Measurements from ENCODE around the gene RAD52. TPM values are rescaled to one million over a fixed set of nuclear protein-coding genes. Genes with fewer than 3 reads are reported as not detected.

The RAD52 gene
- total RNA-seq, 8 experiments from 2014 or later = 9.0 to 31.4 (median 15.1) TPM

DNA sequence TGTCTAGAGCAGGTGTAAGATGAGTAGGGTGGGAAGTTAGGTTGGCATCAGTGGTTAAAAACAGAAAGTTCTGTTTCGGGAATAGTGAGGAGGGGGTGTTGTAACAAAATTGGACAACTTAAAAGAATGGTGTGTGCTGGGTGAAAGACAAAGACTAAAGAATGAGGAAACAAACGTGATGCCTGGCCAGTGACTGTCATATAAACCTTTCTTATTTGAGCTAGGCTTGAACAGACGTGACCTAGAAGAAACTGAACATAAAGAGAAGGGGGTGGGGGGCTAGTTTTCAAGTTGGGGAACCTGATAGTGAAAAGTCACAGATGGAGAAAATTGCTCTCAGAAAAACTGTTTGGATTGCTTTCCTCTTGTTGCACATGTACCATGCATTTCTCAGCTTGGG, 39.6 kb downstream of the RAD52 start:
- ATAC-seq (replicated peaks in 6 of 8) = no peak
- no peak overlapping the region for H3K4me3 ChIP-seq
- H3K4me1 ChIP-seq (replicated peaks in 1 of 2) = peaks cover 0 to 5% of the 10 kb centered on the region in 2 donors
- in situ Hi-C loops (cut with MboI; ENCODE audit: low pct_unique_long_range_greater_than_20kb in 2 of 9, low sequenced_read_pairs in 9 of 9, unreplicated experiment in 9 of 9) = no loop called here
- H3K27ac ChIP-seq = no peak overlapping the region
- WGBS, 10 experiments = 50 to 100% (median 87%) methylated on average over 1 to 3 of the region's 3 CpGs

DNA sequence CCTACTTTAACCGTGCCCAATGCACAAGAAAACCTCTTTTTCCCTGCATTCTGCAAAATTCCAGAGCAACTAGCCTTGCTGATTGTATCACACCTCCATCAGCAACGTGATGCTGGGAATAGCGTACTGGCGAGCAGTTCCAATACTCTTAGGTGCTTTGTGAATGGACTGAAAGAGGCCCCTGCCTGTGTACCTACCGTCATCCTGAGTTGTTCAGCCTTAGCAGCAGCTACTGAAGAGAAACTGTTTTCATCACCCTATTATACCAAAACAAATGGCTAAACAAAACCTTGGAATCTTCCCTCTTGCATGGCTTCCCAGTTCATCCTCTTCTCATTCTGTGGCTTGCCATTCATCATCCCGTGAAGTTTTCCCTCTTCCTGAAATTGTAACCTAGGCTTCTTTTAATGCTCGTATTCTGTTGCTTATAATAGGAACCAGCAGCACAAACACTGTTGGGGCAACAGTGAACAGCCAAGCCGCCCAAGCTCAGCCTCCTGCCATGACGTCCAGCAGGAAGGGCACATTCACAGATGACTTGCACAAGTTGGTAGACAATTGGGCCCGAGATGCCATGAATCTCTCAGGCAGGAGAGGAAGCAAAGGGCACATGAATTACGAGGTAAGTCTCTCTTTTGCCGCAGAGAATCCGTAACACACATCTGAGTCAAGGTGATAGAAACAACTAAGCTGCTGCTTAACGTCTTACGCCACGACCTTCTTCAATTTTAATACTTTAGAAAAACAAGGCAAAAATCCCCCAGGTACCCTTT, 41.9 kb downstream of the RAD52 start:
- Histone ChIP-seq H3K4me1 (replicated peaks in 1 of 2) (peaks cover 0 to 5% of the 10 kb centered on the region in 2 donors), H3K4me3 (no peak overlapping the region), H3K27ac (no peak overlapping the region)
- in situ Hi-C loops (cut with MboI; ENCODE audit: low pct_unique_long_range_greater_than_20kb in 2 of 9, low sequenced_read_pairs in 9 of 9, unreplicated experiment in 9 of 9) = no loop called here
- 33 to 97% (median 84%) methylated on average over 2 to 13 of the region's 16 CpGs for WGBS, 10 experiments
- peak in 3 of 8 experiments; percentile 69 to 88 (median 80) for ATAC-seq (replicated peaks in 6 of 8)

DNA sequence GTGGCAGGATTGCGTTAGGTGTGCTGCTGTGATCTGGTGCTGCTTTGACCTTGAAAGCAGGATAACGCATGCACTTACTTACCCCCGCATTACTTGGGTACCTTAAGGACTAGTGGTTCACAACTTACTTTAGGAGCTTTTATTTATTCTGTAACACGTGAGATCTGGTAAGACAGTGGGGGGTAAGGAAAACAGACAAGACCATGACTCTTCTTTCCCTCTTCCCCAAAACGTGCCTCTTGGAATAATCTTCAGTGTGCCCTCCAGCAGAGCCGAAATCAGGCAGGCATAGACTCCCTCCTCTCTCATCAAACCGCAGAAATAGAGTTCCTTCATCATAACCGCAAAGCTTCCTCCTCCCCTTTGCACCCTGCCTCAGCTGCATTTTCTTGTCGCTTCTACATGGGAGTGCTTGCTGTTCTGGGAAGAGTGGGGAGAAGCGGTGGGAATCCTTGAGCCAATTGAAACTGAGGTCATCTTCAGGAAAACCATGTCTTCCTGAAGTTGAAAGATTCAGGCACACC, 43.4 kb downstream of the RAD52 start:
- in situ Hi-C loops (cut with MboI; ENCODE audit: low pct_unique_long_range_greater_than_20kb in 2 of 9, low sequenced_read_pairs in 9 of 9, unreplicated experiment in 9 of 9) = no loop called here
- ATAC-seq (replicated peaks in 6 of 8) = no peak
- Histone ChIP-seq H3K4me1 (replicated peaks in 1 of 2) (peaks cover 0 to 5% of the 10 kb centered on the region in 2 donors), H3K27ac (no peak overlapping the region), H3K4me3 (no peak overlapping the region)
- WGBS, 10 experiments = 74 to 100% (median 93%) methylated on average over 1 to 10 of the region's 10 CpGs; no CpG with 5 or more reads in 3 of the 10 experiments

DNA sequence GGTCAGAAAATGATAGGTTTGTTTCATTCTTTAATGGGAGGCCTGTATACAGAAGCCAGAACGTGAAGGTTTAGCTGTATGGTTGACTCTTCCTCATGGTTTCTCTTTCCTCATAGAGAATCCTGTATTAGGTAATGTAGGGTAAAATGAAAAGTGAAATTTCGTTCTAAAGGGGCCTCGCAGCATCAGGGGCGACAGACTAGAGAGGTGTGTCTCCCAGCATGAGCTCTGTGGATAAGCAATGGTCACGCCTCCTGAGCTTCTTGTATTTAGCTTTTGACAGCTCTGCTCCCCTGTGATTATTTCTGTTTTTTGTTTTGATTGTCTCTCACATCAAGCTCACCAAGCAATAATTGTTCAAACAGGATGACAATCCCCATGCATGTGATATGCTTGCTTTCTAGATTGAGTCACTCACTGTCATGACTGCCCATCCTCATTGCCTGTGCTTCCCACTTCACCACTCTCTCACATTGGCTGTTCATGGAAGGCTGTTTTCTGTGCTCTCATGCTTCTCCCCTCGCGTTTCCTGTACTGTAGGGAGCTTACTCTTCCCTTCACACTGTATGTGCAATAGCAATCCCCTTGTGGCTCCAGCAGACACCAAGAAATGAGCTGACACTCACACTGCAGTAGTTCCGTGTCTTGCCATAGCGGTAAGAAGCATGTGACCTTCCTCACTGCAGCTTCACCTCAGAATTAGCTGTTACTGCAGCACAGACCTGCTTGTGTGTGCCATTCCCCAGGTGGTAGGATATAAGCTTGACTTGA, 44.0 kb downstream of the RAD52 start:
- whole genome bisulfite sequencing, 10 experiments = 85 to 100% (median 93%) methylated on average over 2 to 9 of the region's 9 CpGs; no CpG with 5 or more reads in 1 of the 10 experiments

DNA sequence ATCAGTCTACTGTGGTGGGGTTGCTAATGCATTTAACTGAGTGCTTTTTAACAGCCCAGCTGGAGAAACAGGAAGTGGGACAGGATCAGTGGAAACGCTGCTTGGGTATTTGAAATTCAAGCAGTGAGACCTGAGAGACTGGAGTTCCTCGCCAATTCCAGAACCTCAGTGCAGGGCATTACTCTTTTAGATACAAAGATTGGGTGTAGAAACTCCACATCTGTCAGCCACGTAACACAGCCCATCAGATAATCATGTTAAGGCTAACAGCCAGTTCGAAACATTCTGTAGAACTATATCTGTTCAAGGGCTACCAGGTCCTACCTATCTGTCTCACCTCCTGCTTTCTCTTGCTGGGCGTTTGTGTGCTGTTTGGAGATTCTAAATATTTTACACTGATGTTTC, 45.5 kb downstream of the RAD52 start:
- WGBS, 10 experiments = 60 to 100% (median 91%) methylated on average over 1 to 4 of the region's 5 CpGs; no CpG with 5 or more reads in 3 of the 10 experiments
- no peak for ATAC-seq (replicated peaks in 6 of 8)
- Histone ChIP-seq H3K4me3 (no peak overlapping the region), H3K4me1 (replicated peaks in 1 of 2) (peaks cover 0 to 5% of the 10 kb centered on the region in 2 donors), H3K27ac (no peak overlapping the region)
- in situ Hi-C loops (cut with MboI; ENCODE audit: low pct_unique_long_range_greater_than_20kb in 2 of 9, low sequenced_read_pairs in 9 of 9, unreplicated experiment in 9 of 9) = no loop called here

More for the DNA sequence above, 44.0 kb downstream of the RAD52 start:
- no peak for ATAC-seq (replicated peaks in 6 of 8)
- no peak overlapping the region for H3K27ac ChIP-seq
- no peak overlapping the region for H3K4me3 ChIP-seq
- peaks cover 0 to 5% of the 10 kb centered on the region in 2 donors for H3K4me1 ChIP-seq (replicated peaks in 1 of 2)
- in situ Hi-C loops (cut with MboI; ENCODE audit: low pct_unique_long_range_greater_than_20kb in 2 of 9, low sequenced_read_pairs in 9 of 9, unreplicated experiment in 9 of 9) = no loop called here

DNA sequence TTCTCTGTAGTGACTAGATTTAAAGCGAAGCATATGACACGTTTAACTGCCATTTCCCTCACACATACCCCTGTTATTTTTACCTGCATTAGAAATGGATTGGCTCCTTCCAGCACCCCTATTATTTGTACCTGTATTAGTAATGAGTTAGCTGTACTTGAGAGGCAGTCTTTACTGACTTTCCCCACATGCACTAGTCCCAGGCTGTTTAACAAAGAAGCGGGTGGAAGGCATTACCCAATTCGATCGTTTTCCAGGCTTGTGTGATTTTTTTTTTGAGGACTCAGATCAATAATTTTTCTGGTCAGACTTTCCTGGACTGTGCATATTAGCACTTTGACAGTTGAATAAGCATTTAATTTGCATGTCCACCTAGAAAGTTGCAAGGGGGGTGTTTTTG, 46.4 kb downstream of the RAD52 start:
- no peak for ATAC-seq (replicated peaks in 6 of 8)
- in situ Hi-C loops (cut with MboI; ENCODE audit: low pct_unique_long_range_greater_than_20kb in 2 of 9, low sequenced_read_pairs in 9 of 9, unreplicated experiment in 9 of 9) = no loop called here
- WGBS, 10 experiments = 58 to 100% (median 81%) methylated on average over 1 to 5 of the region's 5 CpGs; no CpG with 5 or more reads in 1 of the 10 experiments
- Histone ChIP-seq H3K27ac (no peak overlapping the region), H3K4me1 (replicated peaks in 1 of 2) (peaks cover 0 to 5% of the 10 kb centered on the region in 2 donors), H3K4me3 (no peak overlapping the region)

DNA sequence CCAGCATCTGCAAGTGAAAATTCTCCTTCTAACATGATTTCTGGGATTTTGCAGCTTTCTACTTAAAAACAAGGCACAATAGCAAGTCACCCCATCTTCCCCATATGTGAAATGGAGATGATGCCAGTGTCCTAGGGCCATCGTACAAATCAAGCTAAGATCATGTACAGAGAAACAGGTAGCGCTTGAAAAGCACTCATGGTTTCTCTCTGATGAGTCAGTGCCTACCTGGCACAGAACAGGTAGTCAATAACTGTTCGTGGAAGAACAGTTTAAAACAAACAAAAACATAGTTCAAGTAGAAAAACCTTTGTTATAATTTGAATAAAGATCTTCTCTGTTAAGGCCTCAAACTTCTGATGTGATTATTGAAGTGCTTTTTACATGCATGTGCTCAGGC, 46.9 kb downstream of the RAD52 start:
- Histone ChIP-seq H3K27ac (no peak overlapping the region), H3K4me1 (replicated peaks in 1 of 2) (peaks cover 0 to 5% of the 10 kb centered on the region in 2 donors), H3K4me3 (no peak overlapping the region)
- 33 to 100% (median 100%) methylated on average over 1 to 3 of the region's 3 CpGs; no CpG with 5 or more reads in 2 of the 10 experiments for WGBS, 10 experiments
- in situ Hi-C loops (cut with MboI; ENCODE audit: low pct_unique_long_range_greater_than_20kb in 2 of 9, low sequenced_read_pairs in 9 of 9, unreplicated experiment in 9 of 9) = no loop called here
- no peak for ATAC-seq (replicated peaks in 6 of 8)

DNA sequence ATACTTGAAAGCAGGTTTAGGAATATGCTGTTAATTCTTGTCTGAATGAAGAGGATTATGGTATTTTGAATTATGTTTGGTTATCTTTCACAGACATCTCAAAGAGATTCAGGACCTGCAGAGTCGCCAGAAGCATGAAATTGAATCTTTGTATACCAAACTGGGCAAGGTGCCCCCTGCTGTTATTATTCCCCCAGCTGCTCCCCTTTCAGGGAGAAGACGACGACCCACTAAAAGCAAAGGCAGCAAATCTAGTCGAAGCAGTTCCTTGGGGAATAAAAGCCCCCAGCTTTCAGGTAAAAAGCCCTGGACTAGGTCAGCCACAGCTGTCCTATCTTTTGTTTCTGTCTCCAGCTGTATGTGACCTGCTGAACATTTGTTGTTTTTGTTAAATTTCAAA, 52.1 kb downstream of the RAD52 start:
- ATAC-seq (replicated peaks in 6 of 8) = no peak
- no peak overlapping the region for H3K4me3 ChIP-seq
- in situ Hi-C loops (cut with MboI; ENCODE audit: low pct_unique_long_range_greater_than_20kb in 2 of 9, low sequenced_read_pairs in 9 of 9, unreplicated experiment in 9 of 9) = no loop called here
- no peaks in the 10 kb centered on the region for H3K4me1 ChIP-seq (replicated peaks in 1 of 2)
- no peak overlapping the region for H3K27ac ChIP-seq
- WGBS, 10 experiments = 65 to 92% (median 85%) methylated on average over 1 to 4 of the region's 4 CpGs; no CpG with 5 or more reads in 1 of the 10 experiments

DNA sequence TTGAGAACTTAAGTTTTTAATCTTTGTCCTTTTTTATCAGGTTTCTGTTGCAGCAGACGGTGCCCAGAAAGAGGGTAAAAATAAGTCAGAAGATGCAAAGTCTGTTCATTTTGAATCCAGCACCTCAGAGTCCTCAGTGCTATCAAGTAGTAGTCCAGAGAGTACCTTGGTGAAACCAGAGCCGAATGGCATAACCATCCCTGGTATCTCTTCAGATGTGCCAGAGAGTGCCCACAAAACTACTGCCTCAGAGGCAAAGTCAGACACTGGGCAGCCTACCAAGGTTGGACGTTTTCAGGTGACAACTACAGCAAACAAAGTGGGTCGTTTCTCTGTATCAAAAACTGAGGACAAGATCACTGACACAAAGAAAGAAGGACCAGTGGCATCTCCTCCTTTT, 53.5 kb downstream of the RAD52 start:
- ATAC-seq (replicated peaks in 6 of 8) = no peak
- in situ Hi-C loops (cut with MboI; ENCODE audit: low pct_unique_long_range_greater_than_20kb in 2 of 9, low sequenced_read_pairs in 9 of 9, unreplicated experiment in 9 of 9) = no loop called here
- WGBS, 10 experiments = 53 to 100% (median 100%) methylated on average over 1 to 2 of the region's 4 CpGs
- H3K27ac ChIP-seq = no peak overlapping the region
- no peaks in the 10 kb centered on the region for H3K4me1 ChIP-seq (replicated peaks in 1 of 2)
- H3K4me3 ChIP-seq = no peak overlapping the region

DNA sequence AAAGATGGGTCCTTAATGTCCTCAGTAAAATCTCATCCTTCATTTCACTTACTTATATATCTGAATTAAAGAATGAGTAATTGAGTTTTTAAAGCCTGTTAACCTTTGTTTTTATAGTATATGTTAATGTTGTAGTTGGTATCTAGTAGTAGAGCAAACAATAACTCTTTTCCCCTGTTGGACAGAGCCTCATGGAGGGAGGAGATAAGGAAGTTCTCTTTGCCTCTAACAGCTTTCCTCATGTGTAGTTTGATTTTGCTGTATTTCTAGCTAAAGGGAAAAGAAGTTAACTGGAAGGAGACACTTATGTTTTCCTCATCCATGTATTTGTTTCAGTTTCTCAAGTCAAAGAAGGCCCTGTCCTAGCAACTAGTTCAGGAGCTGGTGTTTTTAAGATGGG, 55.3 kb downstream of the RAD52 start:
- ATAC-seq (replicated peaks in 6 of 8) = no peak
- H3K27ac ChIP-seq = no peak overlapping the region
- in situ Hi-C loops (cut with MboI; ENCODE audit: low pct_unique_long_range_greater_than_20kb in 2 of 9, low sequenced_read_pairs in 9 of 9, unreplicated experiment in 9 of 9) = no loop called here
- H3K4me3 ChIP-seq = no peak overlapping the region
- H3K4me1 ChIP-seq (replicated peaks in 1 of 2) = no peaks in the 10 kb centered on the region

DNA sequence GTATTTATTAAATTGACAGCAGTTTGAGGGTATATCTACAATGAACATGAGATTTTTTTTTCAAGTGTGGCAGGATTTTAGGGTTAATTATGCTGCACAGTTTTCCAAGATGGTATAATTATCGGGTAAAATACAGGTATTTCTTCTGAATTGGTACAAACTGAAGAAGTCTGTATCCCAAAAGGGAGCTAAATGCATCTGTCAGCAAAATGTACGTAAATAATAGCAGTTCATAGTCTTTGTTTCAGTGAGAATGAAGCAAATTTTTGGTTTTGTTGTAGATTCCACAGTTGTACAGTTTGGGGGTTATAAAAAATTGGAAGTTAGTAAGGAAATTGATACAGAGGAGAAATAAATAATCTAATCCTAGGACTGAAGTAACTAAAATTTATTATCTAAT, 63.3 kb downstream of the RAD52 start:
- WGBS, 10 experiments = 75 to 100% (median 95%) methylated on average over 1 to 2 of the region's 2 CpGs

DNA sequence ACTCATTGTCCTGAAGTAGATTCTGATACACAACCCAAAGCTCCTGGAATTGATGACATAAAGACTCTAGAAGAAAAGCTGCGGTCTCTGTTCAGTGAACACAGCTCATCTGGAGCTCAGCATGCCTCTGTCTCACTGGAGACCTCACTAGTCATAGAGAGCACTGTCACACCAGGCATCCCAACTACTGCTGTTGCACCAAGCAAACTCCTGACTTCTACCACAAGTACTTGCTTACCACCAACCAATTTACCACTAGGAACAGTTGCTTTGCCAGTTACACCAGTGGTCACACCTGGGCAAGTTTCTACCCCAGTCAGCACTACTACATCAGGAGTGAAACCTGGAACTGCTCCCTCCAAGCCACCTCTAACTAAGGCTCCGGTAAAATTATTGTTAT, 63.8 kb downstream of the RAD52 start:
- 50 to 100% (median 93%) methylated on average over 1 to 2 of the region's 2 CpGs; no CpG with 5 or more reads in 1 of the 10 experiments for WGBS, 10 experiments
- in situ Hi-C loops (cut with MboI; ENCODE audit: low pct_unique_long_range_greater_than_20kb in 2 of 9, low sequenced_read_pairs in 9 of 9, unreplicated experiment in 9 of 9) = no loop called here
- ATAC-seq (replicated peaks in 6 of 8) = no peak
- Histone ChIP-seq H3K4me3 (no peak overlapping the region), H3K4me1 (replicated peaks in 1 of 2) (no peaks in the 10 kb centered on the region), H3K27ac (no peak overlapping the region)

More for the DNA sequence above, 63.3 kb downstream of the RAD52 start:
- H3K4me3 ChIP-seq = no peak overlapping the region
- no peaks in the 10 kb centered on the region for H3K4me1 ChIP-seq (replicated peaks in 1 of 2)
- no peak overlapping the region for H3K27ac ChIP-seq
- in situ Hi-C loops (cut with MboI; ENCODE audit: low pct_unique_long_range_greater_than_20kb in 2 of 9, low sequenced_read_pairs in 9 of 9, unreplicated experiment in 9 of 9) = no loop called here
- ATAC-seq (replicated peaks in 6 of 8) = no peak

DNA sequence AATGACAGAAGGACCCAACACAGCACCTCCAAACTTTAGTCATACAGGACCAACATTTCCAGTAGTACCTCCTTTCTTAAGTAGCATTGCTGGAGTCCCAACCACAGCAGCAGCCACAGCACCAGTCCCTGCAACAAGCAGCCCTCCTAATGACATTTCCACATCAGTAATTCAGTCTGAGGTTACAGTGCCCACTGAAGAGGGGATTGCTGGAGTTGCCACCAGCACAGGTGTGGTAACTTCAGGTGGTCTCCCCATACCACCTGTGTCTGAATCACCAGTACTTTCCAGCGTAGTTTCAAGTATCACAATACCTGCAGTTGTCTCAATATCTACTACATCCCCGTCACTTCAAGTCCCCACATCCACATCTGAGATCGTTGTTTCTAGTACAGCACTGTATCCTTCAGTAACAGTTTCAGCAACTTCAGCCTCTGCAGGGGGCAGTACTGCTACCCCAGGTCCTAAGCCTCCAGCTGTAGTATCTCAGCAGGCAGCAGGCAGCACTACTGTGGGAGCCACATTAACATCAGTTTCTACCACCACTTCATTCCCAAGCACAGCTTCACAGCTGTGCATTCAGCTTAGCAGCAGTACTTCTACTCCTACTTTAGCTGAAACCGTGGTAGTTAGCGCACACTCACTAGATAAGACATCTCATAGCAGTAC, 64.6 kb downstream of the RAD52 start:
- ATAC-seq (replicated peaks in 6 of 8) = no peak

More for the DNA sequence above, 64.6 kb downstream of the RAD52 start:
- no peaks in the 10 kb centered on the region for H3K4me1 ChIP-seq (replicated peaks in 1 of 2)
- H3K4me3 ChIP-seq = no peak overlapping the region
- H3K27ac ChIP-seq = no peak overlapping the region
- in situ Hi-C loops (cut with MboI; ENCODE audit: low pct_unique_long_range_greater_than_20kb in 2 of 9, low sequenced_read_pairs in 9 of 9, unreplicated experiment in 9 of 9) = no loop called here
- 78 to 100% (median 93%) methylated on average over 1 to 4 of the region's 5 CpGs; no CpG with 5 or more reads in 1 of the 10 experiments for WGBS, 10 experiments
